OCI-LY1 (cell line): ENCODE measurements around the gene GNPTAB.

Source experiments
- H2AFZ ChIP-seq: fragments of 200-600 bp; sonication (generic), shearing (Covaris generic); 2 replicates; pipeline ENCODE4 v1.6.0; 2014; ENCODE audit warnings: antibody characterized with exemption, mild to moderate bottlenecking, low read length
- H3F3A ChIP-seq: fragments of 200-600 bp; sonication (generic), shearing (Covaris generic); 2 replicates; pipeline ENCODE4 v1.6.0; 2014; ENCODE audit warnings: mild to moderate bottlenecking, antibody characterized with exemption, low read length, moderate library complexity; ENCODE audit not compliant: insufficient read depth
- H3K27ac ChIP-seq: fragments of 200-600 bp; sonication (generic); 2 replicates; pipeline ENCODE4 v1.5.1; 2014; ENCODE audit warnings: low read length, mixed run types, mild to moderate bottlenecking, low read depth; ENCODE audit not compliant: poor library complexity, severe bottlenecking
- H3K27me3 ChIP-seq: fragments of 200-600 bp; sonication (generic); 2 replicates; pipeline ENCODE4 v1.6.0; 2014; ENCODE audit warnings: antibody characterized with exemption, mild to moderate bottlenecking, low read length, moderate library complexity; ENCODE audit not compliant: insufficient read depth
- H3K36me3 ChIP-seq: fragments of 200-600 bp; sonication (generic); 2 replicates; pipeline ENCODE4 v1.6.1; 2014; ENCODE audit warnings: mild to moderate bottlenecking, antibody characterized with exemption, low read length, moderate library complexity, mixed read lengths; ENCODE audit not compliant: insufficient read depth
- H3K4me1 ChIP-seq: fragments of 200-600 bp; sonication (generic); 2 replicates; pipeline ENCODE4 v1.5.1; 2014; ENCODE audit warnings: mild to moderate bottlenecking, low read length, moderate library complexity; ENCODE audit not compliant: insufficient read depth, severe bottlenecking
- H3K4me2 ChIP-seq: fragments of 200-600 bp; sonication (generic), shearing (Covaris generic); 2 replicates; pipeline ENCODE4 v1.6.1; 2014; ENCODE audit warnings: low read length
- H3K4me3 ChIP-seq: fragments of 200-600 bp; sonication (generic); 2 replicates; pipeline ENCODE4 v1.5.1; 2014; ENCODE audit warnings: low read length, low read depth, mild to moderate bottlenecking, mixed read lengths; ENCODE audit not compliant: poor library complexity, severe bottlenecking
- H3K79me2 ChIP-seq: fragments of 200-600 bp; shearing (Covaris generic); 2 replicates; pipeline ENCODE4 v1.6.1; 2016; ENCODE audit warnings: mixed run types, low read length, mixed read lengths; ENCODE audit not compliant: insufficient read depth
- H3K9ac ChIP-seq: fragments of 200-600 bp; sonication (generic), shearing (Covaris generic); 2 replicates; pipeline ENCODE4 v1.6.1; 2014; ENCODE audit warnings: mild to moderate bottlenecking, low read length, mixed read lengths
- H3K9me2 ChIP-seq: fragments of 200-600 bp; sonication (generic), shearing (Covaris generic); 2 replicates; pipeline ENCODE4 v1.6.1; 2014; ENCODE audit warnings: low read depth, mild to moderate bottlenecking, low read length, mixed read lengths
- H3K9me3 ChIP-seq: fragments of 200-600 bp; shearing (Covaris generic); 2 replicates; pipeline ENCODE4 v1.6.1; 2014; ENCODE audit warnings: low read length, mixed read lengths
- H4K20me1 ChIP-seq: fragments of 200-600 bp; sonication (generic), shearing (Covaris generic); 2 replicates; pipeline ENCODE4 v1.6.0; 2016; ENCODE audit warnings: mild to moderate bottlenecking, low read length; ENCODE audit not compliant: insufficient read depth
- EZH2 ChIP-seq: fragments of 200-600 bp; sonication (generic), shearing (Covaris generic); IDR thresholded peaks from 2 replicates; pipeline ENCODE4 v1.8.0; 2017; ENCODE audit warnings: borderline replicate concordance, mixed run types, mild to moderate bottlenecking, antibody characterized with exemption, low read length, moderate library complexity, mixed read lengths
- TF ChIP-seq, protein P1 (sequence below): fragments of 200-600 bp; sonication (generic), shearing (Covaris generic); IDR thresholded peaks from 2 replicates; pipeline ENCODE4 v1.5.1; 2017; ENCODE audit warnings: mild to moderate bottlenecking, antibody characterized with exemption, low read length, moderate library complexity, mixed read lengths

The GNPTAB gene

DNA sequence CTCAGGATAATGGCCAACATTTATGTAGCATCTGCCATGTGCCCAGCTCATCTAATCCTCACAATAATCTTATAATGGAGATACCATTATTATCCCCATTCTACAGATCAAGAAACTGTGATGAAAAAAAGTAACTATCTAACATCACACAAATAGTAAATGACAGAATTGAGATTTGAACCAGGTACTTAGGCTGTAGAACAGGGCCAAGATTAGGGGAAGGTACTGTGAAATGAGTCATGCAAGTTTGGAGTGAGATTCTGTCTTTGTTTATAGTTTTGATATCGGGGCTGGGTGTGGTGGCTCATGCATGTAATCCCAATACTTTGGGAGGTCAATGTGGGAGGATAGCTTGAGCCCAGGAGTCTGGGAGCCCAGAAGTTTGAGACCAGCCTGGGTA, 1.3 kb upstream of the GNPTAB start:
- no peak overlapping the region for H3K4me2 ChIP-seq
- no peaks in the 10 kb centered on the region for H3K9me2 ChIP-seq
- H3K27ac ChIP-seq, result no peak overlapping the region
- no peaks in the 10 kb centered on the region; the same call in 1 of the 2 replicates for H3K36me3 ChIP-seq
- no peak overlapping the region for H3K4me3 ChIP-seq
- peaks cover 19% of the 10 kb centered on the region for H3K79me2 ChIP-seq
- TF ChIP-seq, protein P1, sequence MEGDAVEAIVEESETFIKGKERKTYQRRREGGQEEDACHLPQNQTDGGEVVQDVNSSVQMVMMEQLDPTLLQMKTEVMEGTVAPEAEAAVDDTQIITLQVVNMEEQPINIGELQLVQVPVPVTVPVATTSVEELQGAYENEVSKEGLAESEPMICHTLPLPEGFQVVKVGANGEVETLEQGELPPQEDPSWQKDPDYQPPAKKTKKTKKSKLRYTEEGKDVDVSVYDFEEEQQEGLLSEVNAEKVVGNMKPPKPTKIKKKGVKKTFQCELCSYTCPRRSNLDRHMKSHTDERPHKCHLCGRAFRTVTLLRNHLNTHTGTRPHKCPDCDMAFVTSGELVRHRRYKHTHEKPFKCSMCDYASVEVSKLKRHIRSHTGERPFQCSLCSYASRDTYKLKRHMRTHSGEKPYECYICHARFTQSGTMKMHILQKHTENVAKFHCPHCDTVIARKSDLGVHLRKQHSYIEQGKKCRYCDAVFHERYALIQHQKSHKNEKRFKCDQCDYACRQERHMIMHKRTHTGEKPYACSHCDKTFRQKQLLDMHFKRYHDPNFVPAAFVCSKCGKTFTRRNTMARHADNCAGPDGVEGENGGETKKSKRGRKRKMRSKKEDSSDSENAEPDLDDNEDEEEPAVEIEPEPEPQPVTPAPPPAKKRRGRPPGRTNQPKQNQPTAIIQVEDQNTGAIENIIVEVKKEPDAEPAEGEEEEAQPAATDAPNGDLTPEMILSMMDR, result no peak
- TF ChIP-seq EZH2, result no peak
- H3K27me3 ChIP-seq, result no peaks in the 10 kb centered on the region
- no peak overlapping the region for H2AFZ ChIP-seq
- H3K9ac ChIP-seq, result no peak overlapping the region
- no peaks in the 10 kb centered on the region for H3F3A ChIP-seq
- H3K4me1 ChIP-seq, result peaks cover 36% of the 10 kb centered on the region
- H4K20me1 ChIP-seq, result no peaks in the 10 kb centered on the region
- no peaks in the 10 kb centered on the region for H3K9me3 ChIP-seq

DNA sequence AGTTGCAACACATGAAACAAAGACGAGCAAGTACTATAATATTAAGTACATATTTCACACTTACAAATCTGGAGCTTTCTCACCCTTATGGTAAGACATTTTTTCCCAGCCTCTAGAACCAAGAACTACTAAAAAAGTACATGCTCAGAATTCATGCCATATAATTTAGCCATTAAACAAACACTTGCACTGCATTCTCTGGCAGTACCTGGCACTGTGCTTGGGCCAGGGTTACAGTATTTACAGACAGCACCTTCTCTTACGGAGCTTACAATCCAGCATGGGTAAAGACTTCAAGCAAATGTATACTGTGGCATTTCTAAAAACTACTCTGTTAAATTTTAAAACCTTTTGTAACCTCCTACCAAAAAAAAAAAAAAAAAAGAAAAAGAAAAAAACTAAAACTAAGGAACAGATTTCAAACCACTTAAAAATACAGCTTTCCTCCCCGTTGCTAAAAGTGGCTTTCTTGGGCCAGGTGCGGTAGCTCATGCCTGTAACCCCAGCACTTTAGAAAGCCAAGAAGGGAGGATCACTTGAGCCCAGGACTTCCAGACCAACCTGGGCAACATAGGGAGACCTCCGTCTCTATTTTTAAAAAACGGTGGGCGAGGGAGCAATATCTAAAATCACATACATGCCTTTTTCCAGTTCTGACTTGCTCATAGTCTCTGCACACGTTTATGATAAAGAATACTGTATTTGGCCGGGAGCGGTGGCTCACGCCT, 956 bp downstream of the GNPTAB start:
- Histone ChIP-seq H3K4me3 (peak overlapping the region; percentile 94), H3K9ac (peak overlapping the region; percentile 83), H3F3A (no peaks in the 10 kb centered on the region), H3K4me2 (peak overlapping the region; percentile 93), H3K79me2 (peaks cover 39% of the 10 kb centered on the region), H3K27me3 (no peaks in the 10 kb centered on the region), H3K4me1 (peaks cover 58% of the 10 kb centered on the region), H3K9me3 (no peaks in the 10 kb centered on the region), H4K20me1 (no peaks in the 10 kb centered on the region), H3K27ac (peak overlapping the region; percentile 79), H2AFZ (no peak overlapping the region), H3K9me2 (no peaks in the 10 kb centered on the region), H3K36me3 (no peaks in the 10 kb centered on the region; the same call in 1 of the 2 replicates)
- TF ChIP-seq, protein P1, result no peak
- no peak for TF ChIP-seq EZH2

DNA sequence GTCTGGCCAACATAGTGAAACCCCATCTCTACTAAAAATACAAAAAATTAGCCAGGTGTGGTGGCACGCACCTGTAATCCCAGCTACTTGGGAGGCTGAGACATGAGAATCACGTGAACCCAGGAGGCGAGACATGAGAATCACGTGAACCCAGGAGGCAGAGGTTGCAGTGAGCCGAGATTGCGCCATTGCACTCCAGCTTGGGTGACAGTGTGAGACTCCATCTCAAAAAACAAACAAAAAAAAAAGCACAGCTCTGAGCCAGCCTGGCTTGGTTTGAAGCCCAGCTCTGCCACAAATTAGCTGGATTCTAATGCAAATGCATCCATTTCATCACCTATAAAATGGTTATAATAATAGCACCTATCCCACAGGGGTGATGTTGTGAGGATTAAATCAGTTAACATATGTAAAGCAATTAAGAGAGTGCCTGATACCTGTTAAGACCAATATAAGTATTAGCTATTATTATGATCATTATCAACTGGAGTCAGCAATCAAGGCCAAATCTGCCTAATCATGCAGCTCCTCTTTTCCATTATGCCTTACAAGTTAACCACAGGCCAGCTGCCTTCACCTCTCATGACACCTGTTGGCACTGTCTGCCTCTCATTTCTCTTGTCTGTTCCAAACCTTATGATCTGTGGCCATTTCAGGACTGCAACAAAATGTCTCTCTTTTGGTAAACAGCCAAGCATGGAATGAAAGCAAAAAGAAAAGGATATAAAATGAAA, 2.1 kb downstream of the GNPTAB start:
- Histone ChIP-seq H3K9me2 (no peaks in the 10 kb centered on the region), H3K4me2 (peak overlapping the region; percentile 93), H3K36me3 (no peaks in the 10 kb centered on the region; the same call in 1 of the 2 replicates), H2AFZ (no peak overlapping the region), H3K4me1 (peaks cover 70% of the 10 kb centered on the region), H4K20me1 (no peaks in the 10 kb centered on the region), H3K27ac (peak overlapping the region; percentile 79), H3K9me3 (no peaks in the 10 kb centered on the region), H3K4me3 (peak overlapping the region; percentile 94), H3K9ac (peak overlapping the region; percentile 83; the same call in 1 of the 2 replicates), H3F3A (no peaks in the 10 kb centered on the region), H3K79me2 (peaks cover 42% of the 10 kb centered on the region), H3K27me3 (no peaks in the 10 kb centered on the region)
- TF ChIP-seq, protein P1, result no peak
- TF ChIP-seq EZH2, result no peak
